Choroid plexus epithelial cell (primary cell): ENCODE measurements around the gene PARD3.
A peak's percentile ranks its signal among the peaks of the same experiment; 100 is the strongest.

Experiments used
- DNase-seq: peaks from one replicate; pipeline ENCODE4 v3.0.0-alpha.2; 2010; ENCODE audit warnings: low read depth
- H3K4me3 ChIP-seq: 2 replicates; pipeline ENCODE4 v1.5.1; 2011; ENCODE audit warnings: low read depth, mild to moderate bottlenecking, control low read depth, low read length, moderate library complexity
- TF ChIP-seq, protein P1 (sequence below): conservative IDR thresholded peaks from 2 replicates; pipeline ENCODE4 v1.5.1; 2011; ENCODE audit warnings: low read depth, mild to moderate bottlenecking, control low read depth, inconsistent platforms, low read length, moderate library complexity

Gene PARD3

GRCh38 chr10:34762603-34763299 lies 52.3 kb downstream of the PARD3 start:
- H3K4me3 ChIP-seq, result no peak overlapping the region
- TF ChIP-seq, protein P1, sequence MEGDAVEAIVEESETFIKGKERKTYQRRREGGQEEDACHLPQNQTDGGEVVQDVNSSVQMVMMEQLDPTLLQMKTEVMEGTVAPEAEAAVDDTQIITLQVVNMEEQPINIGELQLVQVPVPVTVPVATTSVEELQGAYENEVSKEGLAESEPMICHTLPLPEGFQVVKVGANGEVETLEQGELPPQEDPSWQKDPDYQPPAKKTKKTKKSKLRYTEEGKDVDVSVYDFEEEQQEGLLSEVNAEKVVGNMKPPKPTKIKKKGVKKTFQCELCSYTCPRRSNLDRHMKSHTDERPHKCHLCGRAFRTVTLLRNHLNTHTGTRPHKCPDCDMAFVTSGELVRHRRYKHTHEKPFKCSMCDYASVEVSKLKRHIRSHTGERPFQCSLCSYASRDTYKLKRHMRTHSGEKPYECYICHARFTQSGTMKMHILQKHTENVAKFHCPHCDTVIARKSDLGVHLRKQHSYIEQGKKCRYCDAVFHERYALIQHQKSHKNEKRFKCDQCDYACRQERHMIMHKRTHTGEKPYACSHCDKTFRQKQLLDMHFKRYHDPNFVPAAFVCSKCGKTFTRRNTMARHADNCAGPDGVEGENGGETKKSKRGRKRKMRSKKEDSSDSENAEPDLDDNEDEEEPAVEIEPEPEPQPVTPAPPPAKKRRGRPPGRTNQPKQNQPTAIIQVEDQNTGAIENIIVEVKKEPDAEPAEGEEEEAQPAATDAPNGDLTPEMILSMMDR, result no peak
- DNase-seq, result no peak

DNA sequence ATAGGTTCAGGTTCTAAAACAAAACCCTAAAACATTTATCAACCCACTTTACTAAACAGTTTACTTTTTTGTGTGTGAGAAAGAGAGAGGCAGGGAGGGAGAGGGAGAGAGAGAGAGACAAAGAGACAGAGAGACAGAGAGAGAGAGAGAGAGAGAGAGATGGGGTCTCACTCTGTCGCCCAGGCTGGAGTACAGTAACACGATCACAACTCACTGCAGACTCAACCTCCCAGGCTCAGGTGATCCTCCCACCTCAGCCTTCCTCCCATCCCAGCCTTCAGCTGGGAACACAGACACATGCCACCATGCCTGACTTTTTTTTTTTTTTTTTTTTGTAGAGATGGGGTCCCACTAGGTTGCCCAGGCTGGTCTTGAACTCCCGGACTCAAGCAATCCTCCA lies 52.9 kb downstream of the PARD3 start:
- no peak overlapping the region for H3K4me3 ChIP-seq
- TF ChIP-seq, protein P1, result no peak
- DNase-seq, result no peak

DNA sequence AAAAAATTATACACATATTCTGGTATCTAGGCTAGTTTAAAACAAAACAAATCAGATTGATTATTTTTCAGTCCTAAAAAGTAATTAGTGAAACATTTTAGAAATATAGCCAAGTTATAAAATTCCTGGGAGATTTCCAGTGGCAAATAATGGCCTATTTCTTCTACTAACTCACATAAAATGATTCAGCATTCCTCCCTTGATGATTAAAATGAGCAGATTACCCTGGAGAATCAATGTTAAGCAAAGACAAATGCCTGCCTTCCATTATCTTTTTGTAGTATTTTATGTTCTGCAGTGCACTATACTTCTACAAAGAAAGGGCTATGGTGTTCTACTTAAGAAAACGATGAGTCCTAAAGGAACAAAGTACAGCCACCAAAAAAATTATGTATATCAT lies 53.6 kb downstream of the PARD3 start:
- H3K4me3 ChIP-seq, result no peak overlapping the region
- no peak for DNase-seq
- TF ChIP-seq, protein P1, result no peak

GRCh38 chr10:34760606-34761005 lies 54.5 kb downstream of the PARD3 start:
- H3K4me3 ChIP-seq, result no peak overlapping the region
- TF ChIP-seq, protein P1, result no peak
- peak; percentile 30 for DNase-seq

DNA sequence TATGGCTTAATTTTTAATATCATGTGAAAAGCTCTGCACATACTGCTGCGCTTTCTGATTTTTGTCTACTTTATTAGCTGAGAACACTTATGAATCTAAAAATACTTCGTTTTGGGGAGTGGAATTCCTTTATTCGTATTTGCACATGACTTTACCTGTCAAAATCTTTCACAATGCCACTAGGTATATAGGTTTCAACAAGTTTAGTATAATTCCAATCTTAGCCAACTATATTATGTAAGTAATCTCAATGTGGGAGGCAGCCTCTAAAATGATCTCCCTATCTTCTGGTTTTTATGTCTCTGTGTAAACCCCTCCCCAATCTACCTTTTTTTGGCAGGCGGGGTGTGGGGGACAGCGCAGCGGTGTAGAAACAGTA lies 55.3 kb downstream of the PARD3 start:
- TF ChIP-seq, protein P1, result no peak

DNA sequence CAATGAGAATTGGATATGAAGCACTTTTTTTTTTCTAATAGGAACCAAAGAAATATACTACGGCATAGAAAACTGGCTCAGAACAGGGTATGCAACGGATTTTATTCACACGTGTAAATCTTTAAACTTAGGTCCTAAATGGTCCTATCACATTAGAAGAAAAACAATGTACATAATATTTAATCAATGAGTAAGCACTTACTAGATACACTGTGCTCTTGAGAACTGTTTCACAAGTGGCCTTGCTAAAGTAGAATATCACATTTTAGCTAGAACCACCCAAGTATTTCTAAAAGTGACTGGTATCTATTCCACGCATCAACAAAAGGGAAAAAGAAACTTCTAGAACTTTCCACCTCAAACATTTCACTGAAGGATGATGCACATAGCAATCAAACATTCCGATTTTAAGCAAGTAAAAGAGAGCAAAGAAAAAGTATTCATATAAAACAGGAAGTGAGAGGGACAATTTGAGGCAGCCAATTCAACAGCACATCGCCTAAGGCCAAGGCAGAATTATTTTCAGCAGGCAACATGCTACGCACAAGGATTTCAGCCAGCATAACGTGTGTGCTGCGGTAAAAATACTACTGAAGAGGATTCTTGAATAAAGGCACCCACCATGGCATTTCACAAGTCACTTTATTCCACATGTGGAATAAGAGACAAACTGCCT lies 55.8 kb downstream of the PARD3 start:
- TF ChIP-seq, protein P1, result no peak
- H3K4me3 ChIP-seq, result no peak overlapping the region
- DNase-seq, result no peak

More for the DNA sequence above, 55.3 kb downstream of the PARD3 start:
- no peak overlapping the region for H3K4me3 ChIP-seq
- DNase-seq, result no peak
